Measurements from ENCODE around the gene PDZD7.

The PDZD7 gene

GRCh38 chr10:100996678-100997359, 34.1 kb downstream of the PDZD7 start:
- Histone ChIP-seq H3K36me3 (ENCODE audit: insufficient read depth, low read length) (peaks cover 10% of the 10 kb centered on the region), H3K4me3 (ENCODE audit: low read length) (peak overlapping the region; percentile 76), H3K9ac (ENCODE audit: low read depth, low read length) (peak overlapping the region; percentile 98), H3K4me1 (ENCODE audit: control insufficient read depth, insufficient read depth, low read length) (peaks cover 25% of the 10 kb centered on the region), H3K9me3 (replicated peaks; ENCODE audit: low read length) (no peaks in the 10 kb centered on the region), H3K27me3 (ENCODE audit: control insufficient read depth, insufficient read depth, low read length) (no peaks in the 10 kb centered on the region), H3K4me2 (ENCODE audit: low read length) (peak overlapping the region; percentile 99)

GRCh38 chr10:100995181-100995580, 35.7 kb downstream of the PDZD7 start:
- Histone ChIP-seq H3K9me3 (replicated peaks; ENCODE audit: low read length) (no peaks in the 10 kb centered on the region), H3K4me1 (ENCODE audit: control insufficient read depth, insufficient read depth, low read length) (peaks cover 15% of the 10 kb centered on the region), H3K36me3 (ENCODE audit: insufficient read depth, low read length) (peaks cover 24% of the 10 kb centered on the region), H3K9ac (ENCODE audit: low read depth, low read length) (no peak overlapping the region), H3K4me3 (ENCODE audit: low read length) (no peak overlapping the region), H3K4me2 (ENCODE audit: low read length) (no peak overlapping the region), H3K27me3 (ENCODE audit: control insufficient read depth, insufficient read depth, low read length) (no peaks in the 10 kb centered on the region)

- Histone ChIP-seq H3K9me3 (replicated peaks; ENCODE audit: low read length) (no peaks in the 10 kb centered on the region), H3K36me3 (ENCODE audit: insufficient read depth, low read length) (peaks cover 33% of the 10 kb centered on the region), H3K4me3 (ENCODE audit: low read length) (no peak overlapping the region), H3K9ac (ENCODE audit: low read depth, low read length) (no peak overlapping the region), H3K27me3 (ENCODE audit: control insufficient read depth, insufficient read depth, low read length) (no peaks in the 10 kb centered on the region), H3K4me1 (ENCODE audit: control insufficient read depth, insufficient read depth, low read length) (peaks cover 15% of the 10 kb centered on the region), H3K4me2 (ENCODE audit: low read length) (no peak overlapping the region)
Measured at GRCh38 chr10:100993986-100994708, 36.8 kb downstream of the PDZD7 start.

GRCh38 chr10:100989088-100989487, 41.8 kb downstream of the PDZD7 start:
- Histone ChIP-seq H3K9me3 (replicated peaks; ENCODE audit: low read length) (no peaks in the 10 kb centered on the region), H3K4me2 (ENCODE audit: low read length) (no peak overlapping the region), H3K4me1 (ENCODE audit: control insufficient read depth, insufficient read depth, low read length) (peaks cover 17% of the 10 kb centered on the region), H3K4me3 (ENCODE audit: low read length) (no peak overlapping the region), H3K36me3 (ENCODE audit: insufficient read depth, low read length) (peaks cover 37% of the 10 kb centered on the region), H3K27me3 (ENCODE audit: control insufficient read depth, insufficient read depth, low read length) (no peaks in the 10 kb centered on the region), H3K9ac (ENCODE audit: low read depth, low read length) (no peak overlapping the region)

- peaks cover 30% of the 10 kb centered on the region for H3K36me3 ChIP-seq (ENCODE audit: insufficient read depth, low read length)
Measured at GRCh38 chr10:100988166-100988565, 42.8 kb downstream of the PDZD7 start.

GRCh38 chr10:100987685-100988049, 43.3 kb downstream of the PDZD7 start:
- peak overlapping the region; percentile 92 for H3K9ac ChIP-seq (ENCODE audit: low read depth, low read length)

More at GRCh38 chr10:100988166-100988565, 42.8 kb downstream of the PDZD7 start:
- peak overlapping the region; percentile 100 for H3K4me3 ChIP-seq (ENCODE audit: low read length)
- peak overlapping the region; percentile 92 for H3K9ac ChIP-seq (ENCODE audit: low read depth, low read length)
- peak overlapping the region; percentile 98 for H3K4me2 ChIP-seq (ENCODE audit: low read length)
- no peaks in the 10 kb centered on the region for H3K27me3 ChIP-seq (ENCODE audit: control insufficient read depth, insufficient read depth, low read length)
- peaks cover 17% of the 10 kb centered on the region for H3K4me1 ChIP-seq (ENCODE audit: control insufficient read depth, insufficient read depth, low read length)
- H3K9me3 ChIP-seq (replicated peaks; ENCODE audit: low read length) = no peaks in the 10 kb centered on the region

GRCh38 chr10:100986952-100987684, 43.8 kb downstream of the PDZD7 start, which contains the start of the genes MRPL43 and TWNK:
Gene MRPL43, minus strand, starts transcription at chr10:100987497. Its CDS starts 54 bp downstream, at chr10:100987443.
Gene TWNK, plus strand, starts transcription at chr10:100987543. Its CDS starts 668 bp downstream, at chr10:100988211.
- peaks cover 27% of the 10 kb centered on the region for H3K36me3 ChIP-seq (ENCODE audit: insufficient read depth, low read length)
- H3K4me2 ChIP-seq (ENCODE audit: low read length) = peak within 1 kb of the TSS; percentile 98
- peaks cover 17% of the 10 kb centered on the region for H3K4me1 ChIP-seq (ENCODE audit: control insufficient read depth, insufficient read depth, low read length)
- H3K9me3 ChIP-seq (replicated peaks; ENCODE audit: low read length) = no peaks in the 10 kb centered on the region
- H3K4me3 ChIP-seq (ENCODE audit: low read length) = peak within 1 kb of the TSS; percentile 100
- H3K9ac ChIP-seq (ENCODE audit: low read depth, low read length) = peak within 1 kb of the TSS; percentile 92
- no peaks in the 10 kb centered on the region for H3K27me3 ChIP-seq (ENCODE audit: control insufficient read depth, insufficient read depth, low read length)

More at GRCh38 chr10:100987685-100988049, 43.3 kb downstream of the PDZD7 start:
- Histone ChIP-seq H3K27me3 (ENCODE audit: control insufficient read depth, insufficient read depth, low read length) (no peaks in the 10 kb centered on the region), H3K9me3 (replicated peaks; ENCODE audit: low read length) (no peaks in the 10 kb centered on the region), H3K4me2 (ENCODE audit: low read length) (peak overlapping the region; percentile 98), H3K4me1 (ENCODE audit: control insufficient read depth, insufficient read depth, low read length) (peaks cover 17% of the 10 kb centered on the region), H3K4me3 (ENCODE audit: low read length) (peak overlapping the region; percentile 100), H3K36me3 (ENCODE audit: insufficient read depth, low read length) (peaks cover 27% of the 10 kb centered on the region)

GRCh38 chr10:100986623-100986951, 44.3 kb downstream of the PDZD7 start:
- Histone ChIP-seq H3K4me2 (ENCODE audit: low read length) (peak overlapping the region; percentile 98), H3K36me3 (ENCODE audit: insufficient read depth, low read length) (peaks cover 27% of the 10 kb centered on the region), H3K27me3 (ENCODE audit: control insufficient read depth, insufficient read depth, low read length) (no peaks in the 10 kb centered on the region), H3K4me1 (ENCODE audit: control insufficient read depth, insufficient read depth, low read length) (peaks cover 17% of the 10 kb centered on the region), H3K4me3 (ENCODE audit: low read length) (peak overlapping the region; percentile 100), H3K9ac (ENCODE audit: low read depth, low read length) (peak overlapping the region; percentile 92), H3K9me3 (replicated peaks; ENCODE audit: low read length) (no peaks in the 10 kb centered on the region)

- no peak overlapping the region for H3K4me3 ChIP-seq (ENCODE audit: low read length)
- no peak overlapping the region for H3K4me2 ChIP-seq (ENCODE audit: low read length)
- no peaks in the 10 kb centered on the region for H3K27me3 ChIP-seq (ENCODE audit: control insufficient read depth, insufficient read depth, low read length)
- H3K9ac ChIP-seq (ENCODE audit: low read depth, low read length) = no peak overlapping the region
- H3K9me3 ChIP-seq (replicated peaks; ENCODE audit: low read length) = no peaks in the 10 kb centered on the region
- peaks cover 17% of the 10 kb centered on the region for H3K4me1 ChIP-seq (ENCODE audit: control insufficient read depth, insufficient read depth, low read length)
- peaks cover 19% of the 10 kb centered on the region for H3K36me3 ChIP-seq (ENCODE audit: insufficient read depth, low read length)
Measured at GRCh38 chr10:100985336-100985735, 45.6 kb downstream of the PDZD7 start.

GRCh38 chr10:100984672-100985177, 46.2 kb downstream of the PDZD7 start:
- Histone ChIP-seq H3K4me2 (ENCODE audit: low read length) (no peak overlapping the region), H3K4me1 (ENCODE audit: control insufficient read depth, insufficient read depth, low read length) (peaks cover 17% of the 10 kb centered on the region), H3K9me3 (replicated peaks; ENCODE audit: low read length) (no peaks in the 10 kb centered on the region), H3K9ac (ENCODE audit: low read depth, low read length) (no peak overlapping the region), H3K4me3 (ENCODE audit: low read length) (no peak overlapping the region), H3K27me3 (ENCODE audit: control insufficient read depth, insufficient read depth, low read length) (no peaks in the 10 kb centered on the region), H3K36me3 (ENCODE audit: insufficient read depth, low read length) (peaks cover 15% of the 10 kb centered on the region)
